Measurements from ENCODE around the gene RPL13.
"Not testable (repeated sequence)": the region's sequence is repeated elsewhere in the genome, so short reads cannot be mapped to it uniquely, and the experiment has no call there.

Gene RPL13

DNA sequence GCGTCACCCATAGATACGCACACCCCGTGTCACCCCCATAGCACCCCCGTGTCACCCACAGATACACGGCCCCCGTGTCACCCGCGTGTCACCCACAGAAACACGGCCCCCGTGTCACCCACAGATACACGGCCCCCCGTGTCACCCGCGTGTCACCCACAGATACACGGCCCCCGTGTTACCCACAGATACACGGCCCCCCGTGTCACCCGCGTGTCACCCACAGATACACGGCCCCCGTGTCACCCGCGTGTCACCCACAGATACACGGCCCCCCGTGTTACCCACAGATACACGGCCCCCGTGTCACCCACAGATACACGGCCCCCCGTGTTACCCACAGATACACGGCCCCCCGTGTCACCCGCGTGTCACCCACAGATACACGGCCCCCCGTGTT, 27.2 kb downstream of the RPL13 start:
- not testable (repeated sequence) for H3K36me3 Mint-ChIP-seq (ENCODE audit: low read depth); DNase-seq; H3K4me3 Mint-ChIP-seq; H3K4me1 Mint-ChIP-seq (ENCODE audit: low read depth); H3K27ac Mint-ChIP-seq; H3K27me3 Mint-ChIP-seq; H3K9me3 Mint-ChIP-seq

GRCh38 chr16:89588413-89589109, 28.1 kb downstream of the RPL13 start:
- peaks cover 4% of the 10 kb centered on the region for H3K4me1 Mint-ChIP-seq (ENCODE audit: low read depth)
- no peak overlapping the region for H3K4me3 Mint-ChIP-seq
- H3K27me3 Mint-ChIP-seq: no peaks in the 10 kb centered on the region
- peaks cover 3% of the 10 kb centered on the region for H3K36me3 Mint-ChIP-seq (ENCODE audit: low read depth)
- no peaks in the 10 kb centered on the region for H3K9me3 Mint-ChIP-seq
- DNase-seq: no peak
- H3K27ac Mint-ChIP-seq: no peak overlapping the region

GRCh38 chr16:89589241-89589926, 28.9 kb downstream of the RPL13 start:
- H3K4me1 Mint-ChIP-seq (ENCODE audit: low read depth): peaks cover 12% of the 10 kb centered on the region
- peaks cover 3% of the 10 kb centered on the region for H3K36me3 Mint-ChIP-seq (ENCODE audit: low read depth)
- no peak overlapping the region for H3K4me3 Mint-ChIP-seq
- H3K27ac Mint-ChIP-seq: no peak overlapping the region
- DNase-seq: no peak
- no peaks in the 10 kb centered on the region for H3K27me3 Mint-ChIP-seq
- no peaks in the 10 kb centered on the region for H3K9me3 Mint-ChIP-seq

- no peak overlapping the region for H3K27ac Mint-ChIP-seq
- no peaks in the 10 kb centered on the region for H3K36me3 Mint-ChIP-seq (ENCODE audit: low read depth)
- no peak overlapping the region for H3K4me3 Mint-ChIP-seq
- peaks cover 13% of the 10 kb centered on the region for H3K4me1 Mint-ChIP-seq (ENCODE audit: low read depth)
- no peaks in the 10 kb centered on the region for H3K9me3 Mint-ChIP-seq
- H3K27me3 Mint-ChIP-seq: no peaks in the 10 kb centered on the region
- DNase-seq: no peak
Observed at GRCh38 chr16:89593841-89594240, 33.4 kb downstream of the RPL13 start.

- H3K27me3 Mint-ChIP-seq: no peaks in the 10 kb centered on the region
- no peak overlapping the region for H3K27ac Mint-ChIP-seq
- H3K4me1 Mint-ChIP-seq (ENCODE audit: low read depth): peaks cover 13% of the 10 kb centered on the region
- H3K9me3 Mint-ChIP-seq: no peaks in the 10 kb centered on the region
- DNase-seq: no peak
- no peak overlapping the region for H3K4me3 Mint-ChIP-seq
- no peaks in the 10 kb centered on the region for H3K36me3 Mint-ChIP-seq (ENCODE audit: low read depth)
Observed at GRCh38 chr16:89595330-89596060, 35.0 kb downstream of the RPL13 start.

DNA sequence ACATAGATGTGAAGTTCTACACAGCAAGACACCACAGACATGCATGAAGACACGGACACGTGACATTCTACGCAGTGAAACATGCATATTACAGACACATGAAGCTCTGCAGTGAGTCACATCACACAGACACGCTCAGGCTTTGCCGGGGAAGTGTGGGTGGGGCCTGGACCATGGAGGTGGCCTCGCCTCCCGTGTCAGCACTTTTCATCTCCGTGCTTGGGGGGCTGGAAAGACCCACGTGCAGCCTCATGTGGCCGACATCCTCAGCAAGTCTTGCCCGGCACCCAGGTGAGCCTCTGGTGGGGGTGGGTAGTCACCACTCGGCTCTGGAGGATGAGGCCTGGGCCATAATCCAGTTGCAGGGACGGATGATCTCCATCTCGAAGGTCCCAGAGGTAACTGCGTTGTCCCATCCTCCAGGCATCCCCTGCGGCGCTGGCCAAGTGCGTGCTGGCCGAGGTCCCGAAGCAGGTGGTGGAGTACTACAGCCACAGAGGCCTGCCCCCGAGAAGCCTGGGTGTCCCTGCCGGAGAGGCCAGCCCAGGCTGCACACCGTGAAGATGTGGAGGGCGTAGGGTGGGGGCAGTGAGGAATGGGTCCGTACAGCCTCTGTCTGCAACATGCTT, 35.7 kb downstream of the RPL13 start:
- Mint-ChIP-seq H3K4me3 (no peak overlapping the region), H3K4me1 (ENCODE audit: low read depth) (peaks cover 13% of the 10 kb centered on the region), H3K27me3 (no peaks in the 10 kb centered on the region), H3K36me3 (ENCODE audit: low read depth) (no peaks in the 10 kb centered on the region), H3K9me3 (no peaks in the 10 kb centered on the region), H3K27ac (no peak overlapping the region)
- DNase-seq: no peak

DNA sequence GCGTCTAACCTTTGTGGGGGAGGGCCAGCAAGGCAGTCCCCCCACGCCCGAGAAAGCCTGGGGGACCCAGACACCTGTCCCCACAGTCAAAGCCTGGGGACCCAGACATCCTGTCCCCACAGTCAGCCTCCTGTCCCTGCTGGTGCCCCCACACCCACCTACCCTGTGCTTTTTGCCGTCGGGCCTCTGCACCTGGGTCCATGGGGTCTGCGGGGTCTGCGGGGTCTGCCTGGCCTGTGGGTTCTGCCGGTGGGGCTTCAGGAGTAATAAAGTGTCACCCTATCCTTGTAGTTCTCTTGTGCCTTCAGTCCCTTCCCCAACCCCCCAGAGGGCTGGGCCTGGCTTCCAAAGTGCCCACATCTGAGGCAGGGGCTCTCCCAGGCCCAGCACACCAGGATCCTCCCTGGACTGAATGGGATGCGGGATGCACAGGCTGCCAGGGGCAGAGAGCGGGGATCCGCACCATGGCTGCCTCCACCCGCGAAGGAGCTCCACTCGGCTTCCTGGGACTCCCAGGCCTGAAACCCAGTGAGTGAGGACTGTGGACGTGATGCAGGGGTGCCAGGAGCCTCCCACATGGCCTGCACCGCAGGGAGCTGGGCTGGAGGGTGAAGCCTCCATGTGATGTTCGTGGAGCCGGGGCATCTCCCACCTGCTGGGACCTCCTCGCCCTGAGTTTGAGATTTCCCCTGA, 36.6 kb downstream of the RPL13 start:
- Mint-ChIP-seq H3K27me3 (no peaks in the 10 kb centered on the region), H3K27ac (no peak overlapping the region), H3K4me1 (ENCODE audit: low read depth) (peaks cover 15% of the 10 kb centered on the region), H3K4me3 (no peak overlapping the region), H3K9me3 (no peaks in the 10 kb centered on the region), H3K36me3 (ENCODE audit: low read depth) (no peaks in the 10 kb centered on the region)
- DNase-seq: no peak

DNA sequence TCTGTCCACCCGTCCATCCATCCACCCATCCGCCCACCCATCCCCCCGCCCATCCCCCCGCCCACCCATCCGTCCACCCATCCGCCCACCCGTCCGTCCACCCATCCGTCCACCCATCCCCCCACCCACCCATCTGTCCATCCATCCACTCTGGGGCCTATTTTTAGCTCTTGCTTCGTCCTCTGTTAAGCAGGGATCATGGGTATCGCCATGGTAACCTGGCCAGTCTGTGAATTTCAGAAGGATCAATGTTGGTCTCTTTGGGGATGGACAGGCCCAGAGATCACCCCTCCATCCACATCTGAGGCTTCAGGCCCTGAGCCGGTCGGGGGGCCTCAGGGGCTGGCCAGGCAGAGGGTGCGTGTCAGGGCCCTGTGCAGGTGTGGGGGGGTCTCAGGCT, 37.7 kb downstream of the RPL13 start:
- Mint-ChIP-seq H3K27me3 (no peaks in the 10 kb centered on the region), H3K36me3 (ENCODE audit: low read depth) (no peaks in the 10 kb centered on the region), H3K4me3 (no peak overlapping the region), H3K27ac (no peak overlapping the region), H3K4me1 (ENCODE audit: low read depth) (peaks cover 24% of the 10 kb centered on the region), H3K9me3 (no peaks in the 10 kb centered on the region)
- DNase-seq: no peak

- no peak overlapping the region for H3K4me3 Mint-ChIP-seq
- H3K27me3 Mint-ChIP-seq: no peaks in the 10 kb centered on the region
- no peak for DNase-seq
- no peaks in the 10 kb centered on the region for H3K36me3 Mint-ChIP-seq (ENCODE audit: low read depth)
- peaks cover 15% of the 10 kb centered on the region for H3K4me1 Mint-ChIP-seq (ENCODE audit: low read depth)
- no peaks in the 10 kb centered on the region for H3K9me3 Mint-ChIP-seq
- no peak overlapping the region for H3K27ac Mint-ChIP-seq
Observed at GRCh38 chr16:89599451-89599858, 39.0 kb downstream of the RPL13 start.

GRCh38 chr16:89599902-89600301, 39.4 kb downstream of the RPL13 start:
- H3K9me3 Mint-ChIP-seq: no peaks in the 10 kb centered on the region
- H3K27ac Mint-ChIP-seq: no peak overlapping the region
- no peaks in the 10 kb centered on the region for H3K36me3 Mint-ChIP-seq (ENCODE audit: low read depth)
- DNase-seq: no peak
- H3K27me3 Mint-ChIP-seq: no peaks in the 10 kb centered on the region
- H3K4me1 Mint-ChIP-seq (ENCODE audit: low read depth): peaks cover 15% of the 10 kb centered on the region
- no peak overlapping the region for H3K4me3 Mint-ChIP-seq

GRCh38 chr16:89600427-89600826, 39.9 kb downstream of the RPL13 start:
- no peak for DNase-seq
- Mint-ChIP-seq H3K4me3 (no peak overlapping the region), H3K36me3 (ENCODE audit: low read depth) (no peaks in the 10 kb centered on the region), H3K27ac (no peak overlapping the region), H3K27me3 (no peaks in the 10 kb centered on the region), H3K4me1 (ENCODE audit: low read depth) (peaks cover 15% of the 10 kb centered on the region), H3K9me3 (no peaks in the 10 kb centered on the region)

- H3K36me3 Mint-ChIP-seq (ENCODE audit: low read depth): no peaks in the 10 kb centered on the region
- no peak overlapping the region for H3K27ac Mint-ChIP-seq
- DNase-seq: no peak
- no peak overlapping the region for H3K4me3 Mint-ChIP-seq
- H3K27me3 Mint-ChIP-seq: no peaks in the 10 kb centered on the region
- peaks cover 15% of the 10 kb centered on the region for H3K4me1 Mint-ChIP-seq (ENCODE audit: low read depth)
- no peaks in the 10 kb centered on the region for H3K9me3 Mint-ChIP-seq
Observed at GRCh38 chr16:89600956-89601355, 40.5 kb downstream of the RPL13 start.

DNA sequence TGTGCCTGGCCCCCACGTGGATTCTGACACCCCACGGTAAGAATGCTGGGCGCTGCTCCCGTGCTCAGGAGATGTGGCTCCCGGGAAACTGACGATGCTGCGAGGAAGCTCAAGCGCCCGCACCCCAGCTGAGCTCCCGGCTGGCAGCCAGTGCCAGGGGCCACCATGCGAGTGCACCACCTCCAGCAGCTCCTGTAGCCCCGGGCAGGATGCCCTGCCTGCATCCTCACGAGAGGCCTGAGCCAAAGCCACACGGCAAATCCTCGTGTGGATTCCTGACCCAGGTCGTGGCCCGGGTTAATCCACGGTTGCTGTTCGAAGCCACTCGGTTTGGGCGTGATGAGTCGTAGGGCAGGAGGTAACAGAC, 41.4 kb downstream of the RPL13 start:
- Mint-ChIP-seq H3K4me3 (no peak overlapping the region), H3K9me3 (no peaks in the 10 kb centered on the region), H3K27ac (no peak overlapping the region), H3K27me3 (no peaks in the 10 kb centered on the region), H3K36me3 (ENCODE audit: low read depth) (no peaks in the 10 kb centered on the region), H3K4me1 (ENCODE audit: low read depth) (peaks cover 15% of the 10 kb centered on the region)
- DNase-seq: no peak

DNA sequence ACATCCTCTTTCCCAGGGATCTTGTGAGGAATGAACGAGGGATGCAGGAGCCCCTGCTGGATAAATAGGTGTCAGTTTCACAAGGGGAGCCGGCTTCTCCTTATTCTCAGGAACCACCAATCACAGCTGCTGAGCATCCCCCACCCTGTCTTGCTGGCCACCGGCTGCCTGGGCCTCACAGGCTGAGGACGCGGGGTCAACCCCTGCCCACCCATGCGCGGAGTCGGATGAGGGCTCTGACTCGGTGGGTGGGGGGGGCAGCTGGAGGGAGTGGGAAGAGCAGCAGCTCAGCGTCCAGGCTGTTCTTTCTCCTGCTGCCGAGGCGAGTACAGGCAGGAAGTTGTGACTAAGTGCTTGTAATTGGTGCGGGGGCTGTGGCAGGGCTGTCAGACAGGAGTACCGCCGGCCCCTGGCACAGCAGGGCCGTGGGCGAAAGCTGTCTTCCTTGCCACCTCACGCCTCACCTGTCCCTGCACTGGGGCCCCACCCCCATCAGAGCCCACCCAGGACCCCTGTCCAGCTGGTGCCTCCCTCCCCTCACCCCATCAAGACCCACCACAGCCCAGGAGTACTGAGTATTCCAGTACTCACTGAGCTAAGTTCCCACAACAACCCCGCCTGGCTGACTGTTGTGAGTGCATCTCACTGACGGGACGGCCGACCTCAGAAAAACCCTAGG, 41.9 kb downstream of the RPL13 start:
- Mint-ChIP-seq H3K27me3 (no peaks in the 10 kb centered on the region), H3K4me3 (peak overlapping the region; percentile 41), H3K36me3 (ENCODE audit: low read depth) (no peaks in the 10 kb centered on the region), H3K27ac (peak overlapping the region; percentile 61), H3K4me1 (ENCODE audit: low read depth) (peaks cover 15% of the 10 kb centered on the region), H3K9me3 (no peaks in the 10 kb centered on the region)
- peak; percentile 79 for DNase-seq
